A673 (cell line): ENCODE results near the gene CDC42EP1. TPM values are rescaled to one million over a fixed set of nuclear protein-coding genes. Genes with fewer than 3 reads are reported as not detected.

Experiments
- BruUV-seq: library from RNA; stranded (reverse); fragments of 400-500 nt; replicated peaks from 2 replicates; lab custom pipeline; 2021; lab: Mats Ljungman, UMichigan
- CTCF ChIA-PET: fragments of 300-600 bp; sonication (Branson Sonifier 250); formaldehyde crosslinking; loops from one replicate; lab custom pipeline; 2022; ENCODE audit warnings: antibody characterized with exemption; lab: Charles Lee
- POLR2A ChIA-PET: fragments of 300-600 bp; sonication (Branson Sonifier 250); formaldehyde crosslinking; loops from one replicate; lab custom pipeline; 2022; ENCODE audit warnings: antibody characterized with exemption; ENCODE audit not compliant: low non-redundant PET; lab: Charles Lee
- DNase-seq: peaks from one replicate; pipeline ENCODE4 v3.0.0-alpha.2; 2015; ENCODE audit warnings: low spot score
- H3K27ac ChIP-seq: fragments of 200-600 bp; sonication (generic); 2 replicates; pipeline ENCODE4 v1.5.1; 2016; ENCODE audit warnings: mixed run types, low read depth, mild to moderate bottlenecking, mixed read lengths, antibody characterized with exemption, low read length; ENCODE audit not compliant: poor library complexity, severe bottlenecking
- H3K27me3 ChIP-seq: fragments of 200-600 bp; sonication (generic); replicated peaks from 2 replicates; pipeline ENCODE4 v1.6.1; 2017; ENCODE audit warnings: mixed run types, low read depth, mild to moderate bottlenecking, mixed read lengths, antibody characterized with exemption, low read length; ENCODE audit not compliant: insufficient read depth, poor library complexity
- H3K36me3 ChIP-seq: fragments of 200-600 bp; sonication (generic); 2 replicates; pipeline ENCODE4 v1.6.1; 2016; ENCODE audit warnings: mixed run types, mild to moderate bottlenecking, mixed read lengths, antibody characterized with exemption, low read length; ENCODE audit not compliant: insufficient read depth, poor library complexity, severe bottlenecking
- H3K4me1 ChIP-seq: fragments of 200-600 bp; sonication (generic); 2 replicates; pipeline ENCODE4 v1.6.1; 2017; ENCODE audit warnings: mixed run types, mild to moderate bottlenecking, mixed read lengths, antibody characterized with exemption, low read length; ENCODE audit not compliant: insufficient read depth, poor library complexity, severe bottlenecking
- H3K4me3 ChIP-seq: fragments of 200-600 bp; sonication (generic); 2 replicates; pipeline ENCODE4 v1.5.1; 2016; ENCODE audit warnings: low read depth, mixed run types, mild to moderate bottlenecking, mixed read lengths, low read length; ENCODE audit not compliant: poor library complexity, severe bottlenecking
- H3K9me3 ChIP-seq: fragments of 200-600 bp; sonication (generic); 2 replicates; pipeline ENCODE4 v1.6.1; 2016; ENCODE audit warnings: mixed run types, low read depth, mild to moderate bottlenecking, mixed read lengths, antibody characterized with exemption, low read length; ENCODE audit not compliant: poor library complexity, severe bottlenecking
- CTCF ChIP-seq: fragments of 300-800, 200-600 bp; sonication (generic); conservative IDR thresholded peaks from 2 replicates; pipeline ENCODE4 v1.5.1; 2017; ENCODE audit warnings: low read depth, mild to moderate bottlenecking, antibody characterized with exemption, low read length, moderate library complexity, mixed read lengths
- EZH2 ChIP-seq: fragments of 200-600 bp; sonication (generic); IDR thresholded peaks from 2 replicates; pipeline ENCODE4 v1.6.1; 2017; ENCODE audit warnings: borderline replicate concordance, low read depth, mild to moderate bottlenecking, mixed read lengths, antibody characterized with exemption, low read length; ENCODE audit not compliant: poor library complexity, severe bottlenecking
- intact Hi-C: fragments of 100-400 bp; cut with micrococcal nuclease; formaldehyde crosslinking; loops from one replicate; pipeline ENCODE4 v1.10.0; 2022; ENCODE audit not compliant: unreplicated experiment
- total RNA-seq: library from RNA; stranded (reverse); gene quantifications from 2 replicates; pipeline ENCODE4 v1.2.3, GENCODE V29; 2021

CDC42EP1 gene
- total RNA-seq, 1 experiment from 2014 or later = 1.1 TPM

DNA sequence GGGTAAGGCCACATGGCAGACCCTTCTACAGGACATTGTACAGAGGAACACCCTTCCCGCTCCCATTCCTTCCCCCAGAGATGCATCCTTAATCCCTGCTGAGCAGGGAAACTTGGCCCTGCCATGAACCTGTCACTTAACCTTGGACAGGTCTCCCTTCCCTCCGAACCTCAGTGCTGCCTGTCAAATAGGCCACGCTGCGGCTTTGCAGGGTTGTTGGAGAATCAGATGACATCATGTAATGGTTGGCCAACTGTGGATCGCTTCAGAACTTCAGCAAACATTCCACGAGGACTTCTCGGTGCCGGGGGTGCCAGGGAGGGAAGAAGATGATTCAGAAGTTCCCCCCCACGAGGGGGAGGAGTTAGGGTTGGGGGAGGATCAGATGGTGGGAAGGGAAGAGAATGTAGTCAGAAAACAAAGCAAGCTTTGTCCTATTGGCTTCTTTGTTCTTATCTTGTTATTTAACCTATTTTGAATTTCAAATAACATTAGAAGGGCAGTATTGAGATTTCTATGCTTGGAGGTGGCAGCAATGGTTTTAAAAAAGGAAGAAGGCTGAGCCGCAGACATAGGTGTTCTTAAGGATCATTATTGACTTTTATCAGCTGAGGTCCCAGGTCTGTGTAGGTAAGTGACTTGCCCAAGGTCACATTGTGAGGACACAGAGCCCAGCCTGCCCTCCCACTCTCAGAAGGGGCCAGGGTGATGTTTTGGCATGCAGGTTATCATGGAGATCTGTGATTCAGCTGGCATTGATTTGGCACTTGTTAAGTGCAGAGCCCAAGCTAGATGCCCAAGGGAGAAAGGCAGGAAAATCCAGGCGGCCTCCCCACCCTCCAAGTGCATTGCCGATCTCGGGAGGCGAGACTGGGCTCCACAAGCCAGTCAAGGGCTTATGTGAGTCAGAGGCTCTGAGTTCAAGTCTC, 3.1 kb downstream of the CDC42EP1 start:
- DNase-seq = no peak
- Histone ChIP-seq H3K27me3 (peaks cover 13% of the 10 kb centered on the region), H3K4me1 (peaks cover 10% of the 10 kb centered on the region), H3K4me3 (no peak overlapping the region), H3K36me3 (no peaks in the 10 kb centered on the region), H3K27ac (no peak overlapping the region), H3K9me3 (no peaks in the 10 kb centered on the region)
- POLR2A ChIA-PET = interaction anchor here (1.0 kb wide), 1 partner anchor 343 kb away, joined by 3 read pairs; the partner anchor contains the start of gene MICALL1
- CTCF ChIA-PET = no interaction called here
- TF ChIP-seq EZH2 (no peak), CTCF (no peak)
- BruUV-seq = no TSS peak
- intact Hi-C loops = loop anchor here (10.0 kb wide), 1 partner anchor 249 kb away; no protein-coding TSS in a partner anchor

GRCh38 chr22:37564111-37564711, 3.9 kb downstream of the CDC42EP1 start:
- BruUV-seq = no TSS peak
- Histone ChIP-seq H3K27me3 (peaks cover 13% of the 10 kb centered on the region), H3K9me3 (no peaks in the 10 kb centered on the region), H3K36me3 (no peaks in the 10 kb centered on the region), H3K4me1 (peaks cover 10% of the 10 kb centered on the region), H3K27ac (no peak overlapping the region), H3K4me3 (no peak overlapping the region)
- POLR2A ChIA-PET = no interaction called here
- intact Hi-C loops = loop anchor here (10.0 kb wide), 1 partner anchor 249 kb away; no protein-coding TSS in a partner anchor
- no peak for DNase-seq
- CTCF ChIA-PET = interaction anchor here (0.8 kb wide), 1 partner anchor 28 kb away, joined by 4 read pairs; no protein-coding TSS in a partner anchor
- TF ChIP-seq CTCF (no peak), EZH2 (no peak)

GRCh38 chr22:37565830-37566229, 5.5 kb downstream of the CDC42EP1 start:
- no peak overlapping the region for H3K27ac ChIP-seq
- TF ChIP-seq CTCF (no peak), EZH2 (no peak)
- H3K4me1 ChIP-seq = peaks cover 7% of the 10 kb centered on the region
- no TSS peak for BruUV-seq
- H3K9me3 ChIP-seq = no peaks in the 10 kb centered on the region
- intact Hi-C loops = loop anchor here (10.0 kb wide), 1 partner anchor 251 kb away; no protein-coding TSS in a partner anchor
- peaks cover 8% of the 10 kb centered on the region for H3K27me3 ChIP-seq
- H3K36me3 ChIP-seq = no peaks in the 10 kb centered on the region
- CTCF ChIA-PET = interaction anchor here (1.1 kb wide), 1 partner anchor 27 kb away, joined by 6 read pairs; no protein-coding TSS in a partner anchor
- POLR2A ChIA-PET = no interaction called here
- no peak for DNase-seq
- no peak overlapping the region for H3K4me3 ChIP-seq
